Pancreas (tissue), 10 donors: Measurements from ENCODE around the gene NGFR. TPM values are rescaled to one million over a fixed set of nuclear protein-coding genes. Genes with fewer than 3 reads are reported as not detected.

Experiments used
- ATAC-seq, 4 donors: fragments of 200-7000 bp; cut with Tn5 transposase; one replicate each; pipeline versions ENCODE4 v1.8.0 to v1.9.1; 2020; ENCODE audit warnings: mild to moderate bottlenecking in 4 of 4, moderate library complexity in 4 of 4
- DNase-seq, 6 donors: peaks; one replicate each; pipeline ENCODE4 v3.0.0-alpha.2; 2020
- FAIRE-seq: peaks from 2 replicates; lab custom pipeline; 2012; peaks lifted over from hg19 to GRCh38; lab: Jason Lieb, UNC
- H3K27ac ChIP-seq, 4 donors: fragments of 200-600 bp; sonication (generic); 1 replicate in 3 of 4; 2 replicates in 1 of 4; pipeline versions ENCODE4 v1.5.0 to v1.8.0; 2020
- H3K27me3 ChIP-seq, 4 donors: fragments of 200-600 bp; one replicate each; pipeline ENCODE4 v1.8.0; 2021
- H3K36me3 ChIP-seq, 3 donors: fragments of 200-600 bp; sonication (generic) in 1 of 3; one replicate each; pipeline versions ENCODE4 v1.5.0 to v1.8.0; 2020 to 2021
- H3K4me1 ChIP-seq, 3 donors: fragments of 200-600 bp; one replicate each; pipeline ENCODE4 v1.8.0; 2021
- H3K4me3 ChIP-seq, 4 donors: fragments of 200-600 bp; sonication (generic) in 2 of 4; one replicate each; pipeline versions ENCODE4 v1.5.0 to v1.8.0; 2020 to 2021
- H3K9me3 ChIP-seq, 4 donors: fragments of 200-600 bp; one replicate each; pipeline ENCODE4 v1.8.0; 2021
- CTCF ChIP-seq, 4 donors: fragments of 200-600 bp; sonication (generic) in 3 of 4; IDR thresholded peaks; one replicate each; pipeline versions ENCODE4 v1.5.0 to v1.8.0; 2021; ENCODE audit warnings: antibody characterized with exemption in 4 of 4
- WGBS, 2 donors: extraction: QIAGEN DNeasy Blood & Tissue Kit; methylation state at CpG; one replicate each; pipeline ENCODE4 v1.1.7; 2013; 5-methylcytosine and 5-hydroxymethylcytosine counted together
- intact Hi-C, 3 donors: fragments of 100-400 bp; cut with DNase I; formaldehyde crosslinking; loops; one replicate each; pipeline versions ENCODE4 v1.11.1 to v1.14.2; 2022
- polyA plus RNA-seq, 2 donors: library from polyadenylated mRNA; stranded (reverse); fragments of 200-250 nt; gene quantifications; one replicate each; pipeline ENCODE4 v1.2.3, GENCODE V29; 2013
- total RNA-seq, 6 donors: library from RNA; stranded (reverse); fragmentation: NEBNext Ultra II Directional in 4 of 6; extraction: Animal tissue kit (Norgen Biotek cat#: 25700) in 4 of 6; gene quantifications; one replicate each; pipeline versions ENCODE4 v1.2.1 to v1.2.4, GENCODE V29; 2021 to 2023
- donor health status: healthy with polysubstance abuse.
- donor health status: DM: no; HTN: no; CAD: no; lungs with moderate emphysema.
- donor health status: DM: no; HTN: no; CAD: no.
- donor health status: control.
- donor health status: control.
- donor health status: Bipolar disorder and iron deficiency.
- donor health status: DM: yes; HTN: yes; CAD: no.
- donor health status: DM: no; HTN: no; CAD: no.
- donor health status: DM: no; HTN: no; CAD: no.
- donor health status: DM: yes; HTN: yes; CAD: no.

The NGFR gene
- total and polyA plus RNA-seq, 8 donors: 1.1 to 19.0 (median 4.7) TPM

GRCh38 chr17:49545806-49546545 lies 50.9 kb downstream of the NGFR start:
- no peak for TF ChIP-seq CTCF (IDR thresholded peaks at IDR 0.05)
- Histone ChIP-seq H3K27me3 (no peaks in the 10 kb centered on the region), H3K9me3 (no peaks in the 10 kb centered on the region), H3K4me1 (no peaks in the 10 kb centered on the region), H3K4me3 (no peak overlapping the region), H3K36me3 (no peaks in the 10 kb centered on the region), H3K27ac (no peak overlapping the region)
- intact Hi-C loops: no loop called here
- DNase-seq (no peak), FAIRE-seq (no peak), ATAC-seq (no peak)
- WGBS, 2 donors: 74 to 82% methylated on average over 15 of the region's 15 CpGs

- ATAC-seq (no peak), DNase-seq (no peak), FAIRE-seq (no peak)
- Histone ChIP-seq H3K36me3 (no peaks in the 10 kb centered on the region), H3K4me1 (no peaks in the 10 kb centered on the region), H3K4me3 (no peak overlapping the region), H3K27ac (no peak overlapping the region), H3K27me3 (no peaks in the 10 kb centered on the region), H3K9me3 (no peaks in the 10 kb centered on the region)
- 67 to 73% methylated on average over 18 of the region's 18 CpGs for WGBS, 2 donors
- TF ChIP-seq CTCF (IDR thresholded peaks at IDR 0.05): no peak
- intact Hi-C loops: no loop called here
Measured at GRCh38 chr17:49546546-49547535, 51.7 kb downstream of the NGFR start.

- Histone ChIP-seq H3K36me3 (no peaks in the 10 kb centered on the region), H3K27ac (no peak overlapping the region), H3K4me1 (no peaks in the 10 kb centered on the region), H3K27me3 (no peaks in the 10 kb centered on the region), H3K4me3 (no peak overlapping the region), H3K9me3 (no peaks in the 10 kb centered on the region)
- peak in 1 of 4 donors; percentile 31 for ATAC-seq
- intact Hi-C loops: no loop called here
- FAIRE-seq: no peak
- DNase-seq: no peak
- no peak for TF ChIP-seq CTCF (IDR thresholded peaks at IDR 0.05)
- WGBS, 2 donors: 68 to 72% methylated on average over 9 of the region's 9 CpGs
Measured at GRCh38 chr17:49547566-49547965, 52.5 kb downstream of the NGFR start.

- DNase-seq (peak in 1 of 6 donors; percentile 44), FAIRE-seq (no peak), ATAC-seq (no peak)
- 51 to 57% methylated on average over 12 of the region's 12 CpGs for WGBS, 2 donors
- Histone ChIP-seq H3K4me1 (no peaks in the 10 kb centered on the region), H3K27ac (no peak overlapping the region), H3K36me3 (no peaks in the 10 kb centered on the region), H3K4me3 (no peak overlapping the region), H3K27me3 (no peaks in the 10 kb centered on the region), H3K9me3 (no peaks in the 10 kb centered on the region)
- TF ChIP-seq CTCF (IDR thresholded peaks at IDR 0.05): no peak
- intact Hi-C loops: no loop called here
Measured at GRCh38 chr17:49548051-49548505, 53.0 kb downstream of the NGFR start.
